SK-N-SH (cell line): ENCODE data around the gene VASH2.

Source experiments
- EP300 ChIP-seq, 2 experiments: IDR thresholded peaks; 2 replicates each; pipeline versions ENCODE4 v1.4.0 to v1.6.1; 2012; ENCODE audit warnings: borderline replicate concordance in 1 of 2, low read depth in 1 of 2, low read length in 1 of 2
- MAX ChIP-seq: IDR thresholded peaks from 2 replicates; pipeline ENCODE4 v1.4.0; 2012; ENCODE audit warnings: low read depth
- MXI1 ChIP-seq: IDR thresholded peaks from 2 replicates; pipeline ENCODE4 v1.6.1; 2012; ENCODE audit warnings: mild to moderate bottlenecking, low read depth, low read length, improper control_type of control experiment
- POLR2AphosphoS5 ChIP-seq: IDR thresholded peaks from 2 replicates; pipeline ENCODE4 v1.6.1; 2012; ENCODE audit warnings: low read depth, low read length
- RFX5 ChIP-seq: IDR thresholded peaks from 2 replicates; pipeline ENCODE4 v1.6.1; 2012; ENCODE audit warnings: mild to moderate bottlenecking, improper control_type of control experiment, low read length
- SMC3 ChIP-seq: IDR thresholded peaks from 2 replicates; pipeline ENCODE4 v1.6.1; 2012; ENCODE audit warnings: low read depth, low read length, improper control_type of control experiment
- TAF1 ChIP-seq: IDR thresholded peaks from 2 replicates; pipeline ENCODE4 v1.6.1; 2012; ENCODE audit warnings: low read depth, mild to moderate bottlenecking, low read length, moderate library complexity, borderline replicate concordance
- USF2 ChIP-seq: fragments of 150-350 bp; IDR thresholded peaks from 2 replicates; pipeline ENCODE4 v1.6.1; 2017; ENCODE audit warnings: antibody characterized with exemption, low read length, low read depth, borderline replicate concordance
- YY1 ChIP-seq: IDR thresholded peaks from 2 replicates; pipeline ENCODE4 v1.4.0; 2012; ENCODE audit warnings: low read depth, mild to moderate bottlenecking
- TF ChIP-seq, protein P1 (sequence below): fragments of 200-600 bp; sonication (generic); IDR thresholded peaks from 2 replicates; pipeline ENCODE4 v1.6.1; 2017; ENCODE audit warnings: antibody characterized with exemption, mild to moderate bottlenecking, moderate library complexity

DNA sequence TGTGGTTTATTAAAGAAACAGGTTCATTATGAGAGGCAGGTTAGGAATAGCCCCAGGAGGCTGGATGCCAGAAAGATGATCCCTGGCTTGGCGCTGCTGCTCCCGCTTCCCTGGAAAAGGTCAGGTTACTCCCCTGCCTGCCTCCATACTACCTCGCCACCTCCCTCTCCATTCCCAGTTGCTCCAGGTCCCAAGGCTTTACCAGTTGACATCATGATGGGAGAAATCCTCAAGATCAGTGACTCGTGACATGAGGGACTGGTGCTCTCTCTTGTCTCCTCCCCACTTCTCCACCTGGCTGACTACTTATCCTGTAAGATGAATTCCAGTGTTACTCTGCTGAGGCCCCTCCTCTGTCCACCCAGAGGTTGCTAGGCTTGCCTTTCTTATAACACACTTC, 19.7 kb downstream of the VASH2 start:
- TF ChIP-seq, protein P1, sequence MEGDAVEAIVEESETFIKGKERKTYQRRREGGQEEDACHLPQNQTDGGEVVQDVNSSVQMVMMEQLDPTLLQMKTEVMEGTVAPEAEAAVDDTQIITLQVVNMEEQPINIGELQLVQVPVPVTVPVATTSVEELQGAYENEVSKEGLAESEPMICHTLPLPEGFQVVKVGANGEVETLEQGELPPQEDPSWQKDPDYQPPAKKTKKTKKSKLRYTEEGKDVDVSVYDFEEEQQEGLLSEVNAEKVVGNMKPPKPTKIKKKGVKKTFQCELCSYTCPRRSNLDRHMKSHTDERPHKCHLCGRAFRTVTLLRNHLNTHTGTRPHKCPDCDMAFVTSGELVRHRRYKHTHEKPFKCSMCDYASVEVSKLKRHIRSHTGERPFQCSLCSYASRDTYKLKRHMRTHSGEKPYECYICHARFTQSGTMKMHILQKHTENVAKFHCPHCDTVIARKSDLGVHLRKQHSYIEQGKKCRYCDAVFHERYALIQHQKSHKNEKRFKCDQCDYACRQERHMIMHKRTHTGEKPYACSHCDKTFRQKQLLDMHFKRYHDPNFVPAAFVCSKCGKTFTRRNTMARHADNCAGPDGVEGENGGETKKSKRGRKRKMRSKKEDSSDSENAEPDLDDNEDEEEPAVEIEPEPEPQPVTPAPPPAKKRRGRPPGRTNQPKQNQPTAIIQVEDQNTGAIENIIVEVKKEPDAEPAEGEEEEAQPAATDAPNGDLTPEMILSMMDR = no peak
- TF ChIP-seq POLR2AphosphoS5 = no peak
- TF ChIP-seq MAX = no peak
- no peak for TF ChIP-seq USF2
- no peak for TF ChIP-seq TAF1
- no peak for TF ChIP-seq RFX5
- TF ChIP-seq YY1 = no peak
- no peak for TF ChIP-seq MXI1
- no peak for TF ChIP-seq SMC3
- no peak for TF ChIP-seq EP300 (IDR thresholded peaks at IDR 0.05; ENCODE audit: borderline replicate concordance in 1 of 2, low read depth in 1 of 2, low read length in 1 of 2)
